Stimulated activated CD8-positive, alpha-beta memory T cell treated with anti-CD3 and anti-CD28 coated beads, Interleukin-4, amount 100 ng/mL, for 48 hours (primary cell): ENCODE results near the gene ZNF365.

ENCODE experiments used
- DNase-seq: peaks from one replicate; pipeline ENCODE4 v3.0.0-alpha.2; 2020

ZNF365 gene

GRCh38 chr10:62426086-62426485 is 51.9 kb downstream of the ZNF365 start:
- DNase-seq = peak; percentile 41

GRCh38 chr10:62426600-62426999 is 52.4 kb downstream of the ZNF365 start:
- no peak for DNase-seq

- no peak for DNase-seq
Observed at GRCh38 chr10:62430881-62431280, 56.7 kb downstream of the ZNF365 start.

GRCh38 chr10:62433181-62433692 is 59.1 kb downstream of the ZNF365 start:
- DNase-seq = peak; percentile 67

GRCh38 chr10:62433901-62434300 is 59.7 kb downstream of the ZNF365 start:
- DNase-seq = no peak

GRCh38 chr10:62437696-62438095 is 63.5 kb downstream of the ZNF365 start:
- no peak for DNase-seq

- DNase-seq = no peak
Observed at GRCh38 chr10:62442006-62442405, 67.8 kb downstream of the ZNF365 start.

- no peak for DNase-seq
Observed at GRCh38 chr10:62442894-62443669, 68.9 kb downstream of the ZNF365 start.

GRCh38 chr10:62443866-62444265 is 69.7 kb downstream of the ZNF365 start:
- no peak for DNase-seq

GRCh38 chr10:62446627-62447026 is 72.5 kb downstream of the ZNF365 start:
- DNase-seq = no peak

GRCh38 chr10:62450912-62451610 is 76.9 kb downstream of the ZNF365 start:
- no peak for DNase-seq

- DNase-seq = no peak
Observed at GRCh38 chr10:62451611-62451975, 77.4 kb downstream of the ZNF365 start.
